Ovary (tissue), 3 donors: Measurements from ENCODE around the gene UBXN2A.

ENCODE experiments used
- POLR2A ChIP-seq: fragments of 450-650 bp; IDR thresholded peaks from one replicate; pipeline ENCODE4 v1.6.1; 2017; ENCODE audit warnings: antibody characterized with exemption, mild to moderate bottlenecking, moderate library complexity
- TF ChIP-seq, protein P1 (sequence below), 3 donors: fragments of 450-650 bp in 2 of 3; fragments of 200-600 bp in 1 of 3; IDR thresholded peaks; one replicate each; pipeline versions ENCODE4 v1.5.1 to v1.8.0; 2016 to 2022; ENCODE audit warnings: antibody characterized with exemption in 3 of 3, mild to moderate bottlenecking in 1 of 3
- donor health status: DM: no; HTN: no; CAD: no.

DNA sequence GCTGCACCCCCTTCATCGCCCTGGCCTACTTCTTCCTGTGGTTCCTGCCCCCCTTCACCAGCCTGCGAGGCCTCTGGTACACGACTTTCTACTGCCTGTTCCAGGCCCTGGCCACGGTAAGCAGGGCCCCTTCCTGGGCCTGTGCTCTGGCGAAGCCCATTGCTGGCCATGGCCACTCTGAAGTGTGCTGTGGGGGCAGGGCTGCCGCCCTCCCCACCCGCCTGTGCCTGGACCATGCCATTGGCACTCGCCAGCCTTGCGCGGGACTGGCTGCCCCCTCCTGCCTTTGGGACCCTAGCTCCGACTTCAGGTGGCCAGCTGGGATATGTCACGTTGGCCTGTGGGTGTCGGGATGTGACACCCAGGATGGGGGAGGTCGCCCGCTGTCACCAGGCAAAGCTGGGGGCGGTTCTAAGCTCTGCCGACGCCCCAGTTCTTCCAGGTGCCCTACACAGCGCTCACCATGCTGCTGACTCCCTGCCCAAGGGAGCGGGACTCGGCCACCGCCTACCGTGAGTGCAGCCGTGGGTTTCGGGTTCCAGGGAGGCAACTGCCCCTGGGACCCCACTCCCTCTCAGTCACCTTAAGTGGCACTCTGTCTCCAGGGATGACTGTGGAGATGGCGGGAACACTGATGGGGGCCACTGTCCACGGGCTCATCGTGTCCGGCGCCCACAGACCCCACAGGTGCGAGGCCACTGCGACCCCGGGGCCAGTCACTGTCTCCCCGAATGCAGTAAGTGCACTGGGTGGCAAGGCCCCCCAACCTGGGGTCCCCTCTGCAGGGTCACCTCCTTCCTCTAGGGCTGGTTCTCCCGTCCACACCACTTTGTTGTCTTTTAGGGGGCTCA is 76.8 kb downstream of the UBXN2A start:
- TF ChIP-seq, protein P1, sequence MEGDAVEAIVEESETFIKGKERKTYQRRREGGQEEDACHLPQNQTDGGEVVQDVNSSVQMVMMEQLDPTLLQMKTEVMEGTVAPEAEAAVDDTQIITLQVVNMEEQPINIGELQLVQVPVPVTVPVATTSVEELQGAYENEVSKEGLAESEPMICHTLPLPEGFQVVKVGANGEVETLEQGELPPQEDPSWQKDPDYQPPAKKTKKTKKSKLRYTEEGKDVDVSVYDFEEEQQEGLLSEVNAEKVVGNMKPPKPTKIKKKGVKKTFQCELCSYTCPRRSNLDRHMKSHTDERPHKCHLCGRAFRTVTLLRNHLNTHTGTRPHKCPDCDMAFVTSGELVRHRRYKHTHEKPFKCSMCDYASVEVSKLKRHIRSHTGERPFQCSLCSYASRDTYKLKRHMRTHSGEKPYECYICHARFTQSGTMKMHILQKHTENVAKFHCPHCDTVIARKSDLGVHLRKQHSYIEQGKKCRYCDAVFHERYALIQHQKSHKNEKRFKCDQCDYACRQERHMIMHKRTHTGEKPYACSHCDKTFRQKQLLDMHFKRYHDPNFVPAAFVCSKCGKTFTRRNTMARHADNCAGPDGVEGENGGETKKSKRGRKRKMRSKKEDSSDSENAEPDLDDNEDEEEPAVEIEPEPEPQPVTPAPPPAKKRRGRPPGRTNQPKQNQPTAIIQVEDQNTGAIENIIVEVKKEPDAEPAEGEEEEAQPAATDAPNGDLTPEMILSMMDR (IDR thresholded peaks at IDR 0.05), result no peak
- no peak for TF ChIP-seq POLR2A
